NT2/D1 (cell line): Measurements from ENCODE around the gene PNO1.

ENCODE experiments used
- SUZ12 ChIP-seq: IDR thresholded peaks from 2 replicates; pipeline ENCODE4 v1.6.1; 2011; ENCODE audit not compliant: insufficient read length, insufficient read depth; ENCODE audit errors: extremely low read depth
- YY1 ChIP-seq: IDR thresholded peaks from 2 replicates; pipeline ENCODE4 v1.6.1; 2011; ENCODE audit not compliant: insufficient read length, insufficient read depth

GRCh38 chr2:68200157-68200787 is 42.6 kb downstream of the PNO1 start:
- no peak for TF ChIP-seq SUZ12
- no peak for TF ChIP-seq YY1
